Right lobe of liver (tissue), 4 donors: ENCODE results near the gene BZW1.

ENCODE experiments used
- POLR2A ChIP-seq: fragments of 450-650 bp; IDR thresholded peaks from one replicate; pipeline ENCODE4 v1.6.1; 2017; ENCODE audit warnings: antibody characterized with exemption, mild to moderate bottlenecking
- TF ChIP-seq, protein P1 (sequence below), 4 donors: fragments of 200-600 bp in 3 of 4; fragments of 450-650 bp in 1 of 4; IDR thresholded peaks; one replicate each; pipeline versions ENCODE4 v1.5.1 to v1.8.0; 2016 to 2022; ENCODE audit warnings: antibody characterized with exemption in 4 of 4, mild to moderate bottlenecking in 2 of 4
- donor health status: DM: no; HTN: no; CAD: no.
- donor health status: DM: no; HTN: no; CAD: no.
- donor health status: DM: no; HTN: yes; CAD: no.

DNA sequence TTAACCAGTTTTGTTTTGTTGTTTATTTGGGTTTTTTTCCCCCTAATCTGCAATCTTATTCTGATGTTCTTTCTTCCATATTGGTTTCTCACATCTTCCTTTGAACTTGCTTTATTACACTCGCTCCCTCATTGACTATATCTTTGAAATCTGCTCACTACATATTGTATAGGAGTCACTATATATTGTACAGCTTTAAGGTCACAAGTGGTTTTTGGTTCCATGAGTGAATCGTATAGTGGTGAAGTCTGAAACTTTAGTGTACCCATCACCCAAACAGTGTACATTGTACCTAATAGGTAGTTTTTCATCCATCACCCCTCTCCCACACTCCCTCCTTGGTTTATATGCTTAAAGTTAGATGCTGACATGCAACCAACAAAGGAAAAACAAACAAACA is 11.3 kb upstream of the BZW1 start:
- no peak for TF ChIP-seq POLR2A
- TF ChIP-seq, protein P1, sequence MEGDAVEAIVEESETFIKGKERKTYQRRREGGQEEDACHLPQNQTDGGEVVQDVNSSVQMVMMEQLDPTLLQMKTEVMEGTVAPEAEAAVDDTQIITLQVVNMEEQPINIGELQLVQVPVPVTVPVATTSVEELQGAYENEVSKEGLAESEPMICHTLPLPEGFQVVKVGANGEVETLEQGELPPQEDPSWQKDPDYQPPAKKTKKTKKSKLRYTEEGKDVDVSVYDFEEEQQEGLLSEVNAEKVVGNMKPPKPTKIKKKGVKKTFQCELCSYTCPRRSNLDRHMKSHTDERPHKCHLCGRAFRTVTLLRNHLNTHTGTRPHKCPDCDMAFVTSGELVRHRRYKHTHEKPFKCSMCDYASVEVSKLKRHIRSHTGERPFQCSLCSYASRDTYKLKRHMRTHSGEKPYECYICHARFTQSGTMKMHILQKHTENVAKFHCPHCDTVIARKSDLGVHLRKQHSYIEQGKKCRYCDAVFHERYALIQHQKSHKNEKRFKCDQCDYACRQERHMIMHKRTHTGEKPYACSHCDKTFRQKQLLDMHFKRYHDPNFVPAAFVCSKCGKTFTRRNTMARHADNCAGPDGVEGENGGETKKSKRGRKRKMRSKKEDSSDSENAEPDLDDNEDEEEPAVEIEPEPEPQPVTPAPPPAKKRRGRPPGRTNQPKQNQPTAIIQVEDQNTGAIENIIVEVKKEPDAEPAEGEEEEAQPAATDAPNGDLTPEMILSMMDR (IDR thresholded peaks at IDR 0.05) = no peak
